Inflammatory macrophage treated with lipopolysaccharide for 4 hours (primary cell): ENCODE measurements around the gene CALR3.
"Not testable (repeated sequence)": the region's sequence is repeated elsewhere in the genome, so short reads cannot be mapped to it uniquely, and the experiment has no call there.

Source experiments
- DNase-seq: peaks from one replicate; pipeline ENCODE4 v3.0.0-alpha.2; 2020

The CALR3 gene

GRCh38 chr19:16522559-16523377, 26.8 kb upstream of the CALR3 start:
- no peak for DNase-seq

DNA sequence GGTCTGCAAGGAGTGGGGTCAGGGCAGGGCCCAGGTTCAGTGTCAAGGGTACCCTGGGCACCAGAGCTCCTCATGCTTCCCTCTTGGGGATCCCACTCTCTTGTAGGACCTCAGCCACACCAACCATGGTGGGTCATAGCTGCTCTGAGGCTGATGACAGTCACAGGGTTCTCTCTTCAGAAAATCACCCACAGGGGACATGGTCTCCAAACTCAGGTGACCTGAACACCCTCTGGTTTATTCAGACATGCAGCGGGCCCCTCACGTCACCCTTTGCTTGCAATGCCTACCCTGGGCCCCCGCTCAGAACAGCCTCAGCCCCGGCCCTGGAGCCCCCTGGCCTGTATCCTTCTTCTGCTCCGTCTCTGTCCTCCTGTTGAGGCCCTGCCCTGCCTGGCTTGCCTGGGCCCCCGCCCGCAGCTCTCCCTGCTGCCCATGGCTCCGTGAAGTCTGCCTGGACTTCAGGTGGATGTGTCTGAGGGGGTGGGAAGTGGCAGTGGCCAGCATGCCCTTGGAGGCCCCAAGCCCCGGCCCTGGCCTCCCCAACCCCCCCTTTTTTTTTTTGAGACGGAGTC, 25.8 kb upstream of the CALR3 start:
- DNase-seq, result no peak

- no peak for DNase-seq
These were observed 25.1 kb upstream of the CALR3 start for GRCh38 chr19:16520986-16521624.

DNA sequence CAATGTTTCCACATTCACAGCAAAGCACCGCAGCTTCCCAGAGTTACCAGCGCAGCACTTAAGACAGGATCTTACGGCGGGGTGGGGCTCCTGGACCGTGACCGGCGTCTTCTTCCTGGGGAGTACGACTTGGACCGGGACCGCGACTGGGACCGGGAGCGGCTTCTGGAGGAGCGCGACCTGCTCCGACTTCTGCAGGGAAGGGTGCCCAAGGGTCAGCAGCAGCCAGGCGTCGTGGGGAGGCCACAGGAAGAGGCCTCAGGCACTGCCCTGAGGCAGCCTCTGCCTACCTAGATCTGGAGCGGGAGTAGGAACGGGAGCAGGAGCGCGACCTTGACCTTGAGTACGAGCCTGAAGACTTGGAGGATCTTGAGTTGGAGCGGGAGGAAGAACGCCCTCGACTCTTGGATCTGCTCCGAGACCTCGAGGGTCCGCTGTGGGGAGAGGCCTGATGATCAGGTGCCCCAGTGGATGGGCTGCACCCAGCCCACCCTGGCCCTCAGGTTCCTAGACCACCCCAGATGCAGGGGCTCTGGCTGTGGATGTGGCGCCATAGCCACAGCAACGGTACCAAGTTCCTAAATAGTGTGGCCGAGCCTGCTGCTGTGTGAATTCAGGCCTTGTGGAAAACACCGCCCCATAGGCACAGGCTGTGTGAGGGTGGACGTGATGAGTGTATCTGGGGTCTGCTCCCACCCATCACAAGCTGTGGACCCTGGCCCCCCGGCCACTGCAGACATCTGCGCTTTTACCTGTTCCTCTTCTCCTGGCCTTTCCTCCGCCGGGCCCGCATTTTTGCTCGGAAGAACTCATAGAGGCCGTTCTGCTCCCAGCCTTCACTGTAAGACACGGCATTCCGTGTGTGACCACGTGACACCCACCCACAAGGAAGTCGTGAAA, 24.4 kb upstream of the CALR3 start:
- DNase-seq, result no peak

DNA sequence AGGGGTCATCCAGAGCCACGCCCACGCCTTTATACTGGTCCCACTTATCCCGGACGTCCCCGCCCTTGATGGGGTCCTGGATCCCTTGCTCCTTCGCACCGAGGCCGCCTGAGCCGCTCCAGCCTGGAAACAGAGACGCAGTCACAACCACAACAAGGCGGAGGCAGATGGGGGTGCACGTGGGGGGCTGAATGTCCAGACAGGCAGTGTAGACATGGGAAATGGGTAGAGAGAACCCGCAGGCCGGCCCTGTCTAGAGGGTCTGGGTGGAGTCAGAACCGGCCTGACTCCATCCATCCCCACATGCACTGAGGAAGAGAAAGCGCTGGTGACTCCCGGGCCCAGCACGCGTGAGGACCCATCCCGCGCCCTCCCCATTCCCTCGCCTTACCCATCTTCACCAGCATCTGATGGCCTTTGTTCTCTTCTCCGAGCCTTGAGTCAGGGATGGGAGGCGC, 23.3 kb upstream of the CALR3 start:
- no peak for DNase-seq

- no peak for DNase-seq
These were observed 22.7 kb upstream of the CALR3 start for GRCh38 chr19:16518483-16519229.

GRCh38 chr19:16518061-16518460, 22.1 kb upstream of the CALR3 start:
- DNase-seq, result no peak

DNA sequence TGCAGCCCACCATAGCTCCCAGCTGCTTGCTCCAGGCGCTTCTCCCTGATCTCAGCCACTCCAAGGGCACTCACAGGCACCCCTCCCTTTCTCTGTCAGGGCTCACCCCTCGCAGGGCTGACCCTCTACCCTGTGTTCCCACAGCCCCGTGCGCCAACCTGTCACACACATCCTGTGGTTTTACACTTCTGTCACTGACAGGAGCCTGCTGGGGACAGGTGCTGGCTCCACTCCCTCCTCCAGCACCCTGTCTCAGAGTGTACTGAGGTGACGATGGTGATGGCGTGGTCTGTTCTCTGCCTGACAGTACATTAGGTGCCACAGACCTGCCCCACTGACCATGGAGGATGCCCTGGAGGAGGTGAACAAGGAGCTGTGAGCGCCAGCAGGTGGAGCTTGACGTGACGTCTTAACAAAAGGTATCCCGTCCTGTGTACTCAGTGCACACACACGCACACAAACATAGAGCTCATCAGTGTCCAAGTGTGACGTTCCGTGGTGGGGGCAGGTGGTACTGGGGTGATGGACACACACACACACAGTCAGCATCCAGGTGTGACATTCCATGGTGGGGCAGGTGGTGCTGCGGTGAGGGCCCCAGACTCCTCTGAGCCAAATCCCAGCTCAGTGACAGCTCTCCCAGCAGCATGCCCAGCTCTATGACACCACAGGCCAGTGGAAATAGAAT, 21.1 kb upstream of the CALR3 start:
- DNase-seq, result no peak

DNA sequence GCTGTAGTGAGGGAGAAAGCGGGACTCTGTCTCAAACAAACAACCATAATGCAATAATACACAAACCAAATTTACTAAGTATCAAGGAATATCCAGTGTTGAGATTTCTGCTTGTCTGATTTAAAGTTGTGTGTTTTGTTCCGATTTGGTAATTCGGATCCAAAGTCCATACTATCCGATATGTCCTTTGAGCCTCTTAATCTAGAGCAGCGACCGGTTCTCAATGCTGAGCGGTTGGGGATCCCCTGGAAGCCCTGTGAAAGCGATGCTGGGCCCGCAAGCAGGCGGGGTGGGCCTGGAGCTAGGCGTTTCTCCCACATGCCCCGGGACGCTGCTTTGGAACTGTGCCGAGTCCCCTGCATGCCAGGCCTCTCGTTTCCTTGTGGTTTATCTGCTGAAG, 20.4 kb upstream of the CALR3 start:
- no peak for DNase-seq

DNA sequence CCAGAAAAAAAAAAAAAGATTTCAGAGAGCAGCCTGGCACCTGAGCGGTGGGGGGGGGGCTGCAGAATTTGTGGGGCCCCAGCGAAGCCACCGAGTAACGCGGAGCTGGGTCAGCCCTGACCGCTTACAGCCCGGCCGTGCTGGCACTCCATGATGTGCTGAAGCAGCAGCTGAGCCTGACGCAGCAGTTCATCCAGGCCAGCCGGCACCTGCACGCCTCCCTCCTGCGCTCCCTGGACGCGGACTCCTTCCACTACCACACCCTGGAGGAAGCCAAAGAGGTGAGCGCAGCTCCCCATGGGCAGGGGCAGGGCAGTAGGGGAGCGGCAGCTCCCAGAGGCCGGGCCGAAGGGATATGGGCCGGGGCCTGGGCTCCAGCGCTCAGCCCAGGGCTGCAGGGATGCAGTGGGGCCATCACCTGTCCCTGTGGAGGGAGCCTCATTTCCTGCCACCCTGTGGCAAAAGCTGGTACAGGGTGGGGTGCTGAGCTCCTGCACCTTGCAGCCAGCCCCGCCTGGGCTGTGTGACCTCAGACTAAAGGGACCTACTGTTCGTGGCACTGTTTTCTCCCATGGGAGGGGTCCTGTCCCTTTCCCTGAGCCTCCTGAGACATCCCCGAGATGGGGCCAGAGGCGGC, 18.5 kb upstream of the CALR3 start:
- no peak for DNase-seq

DNA sequence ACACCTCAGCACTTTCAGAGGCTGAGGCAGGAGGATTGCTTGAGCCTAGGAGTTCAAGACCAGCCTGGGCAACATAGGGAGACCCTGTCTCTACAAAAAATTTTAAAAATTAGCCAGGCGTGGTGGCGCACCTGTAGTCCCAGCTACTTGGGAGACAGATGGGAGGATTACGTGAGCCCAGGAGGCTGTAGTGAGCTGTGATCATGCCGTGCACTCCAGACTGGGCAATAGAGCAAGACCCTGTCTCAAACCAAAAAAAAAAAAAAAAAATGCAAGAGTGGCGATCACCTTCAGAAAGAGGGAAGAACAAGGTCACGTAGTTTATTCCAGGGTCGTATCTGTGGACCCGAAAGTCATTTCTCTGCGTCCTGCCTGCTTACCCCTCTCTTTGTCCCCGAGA, 16.6 kb upstream of the CALR3 start:
- DNase-seq, result not testable (repeated sequence)

DNA sequence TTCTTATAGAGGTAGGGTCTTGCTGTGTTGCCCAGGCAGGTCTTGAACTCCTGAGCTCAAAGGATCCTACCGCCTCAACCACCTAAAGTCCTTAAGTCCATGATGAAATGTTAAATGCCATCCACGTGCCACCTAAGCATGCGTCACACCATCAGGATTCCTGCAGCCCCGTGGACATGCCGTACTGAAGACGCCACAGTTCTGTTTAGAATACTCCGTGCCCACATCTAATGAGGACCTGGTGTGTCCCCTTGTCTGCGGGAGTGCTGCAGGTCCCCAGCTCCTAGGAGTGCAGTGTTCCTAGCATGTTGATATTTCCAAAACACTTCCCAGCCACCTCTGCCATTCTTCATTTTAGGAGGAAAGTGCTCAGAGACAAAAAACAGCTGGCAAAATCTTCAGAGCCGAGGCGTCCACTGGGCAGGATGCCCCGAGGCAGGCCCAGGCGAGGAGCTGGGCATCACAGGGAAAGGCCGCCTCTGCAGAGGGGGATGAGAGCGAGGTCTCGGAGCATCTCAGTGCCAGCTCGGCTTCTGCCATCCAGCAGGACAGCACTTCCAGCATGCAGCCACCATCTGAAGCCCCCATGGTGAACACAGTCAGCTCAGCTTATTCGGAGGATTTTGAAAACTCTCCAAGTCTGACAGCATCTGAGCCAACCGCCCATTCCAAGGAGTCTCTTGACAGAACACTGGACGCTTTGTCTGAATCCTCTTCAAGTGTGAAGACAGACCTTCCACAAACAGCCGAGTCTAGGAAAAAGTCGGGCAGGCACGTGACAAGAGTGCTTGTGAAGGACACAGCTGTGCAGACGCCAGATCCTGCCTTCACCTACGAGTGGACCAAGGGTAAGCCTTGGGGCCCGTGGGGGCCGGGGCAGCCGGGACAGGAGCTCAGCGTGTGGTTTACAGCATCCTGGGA, 13.4 kb upstream of the CALR3 start:
- no peak for DNase-seq

- no peak for DNase-seq
These were observed 12.6 kb upstream of the CALR3 start for GRCh38 chr19:16508546-16508945.

- no peak for DNase-seq
These were observed 11.0 kb upstream of the CALR3 start for GRCh38 chr19:16506961-16507360.

- not testable (repeated sequence) for DNase-seq
These were observed 10.2 kb upstream of the CALR3 start for GRCh38 chr19:16506161-16506560.

DNA sequence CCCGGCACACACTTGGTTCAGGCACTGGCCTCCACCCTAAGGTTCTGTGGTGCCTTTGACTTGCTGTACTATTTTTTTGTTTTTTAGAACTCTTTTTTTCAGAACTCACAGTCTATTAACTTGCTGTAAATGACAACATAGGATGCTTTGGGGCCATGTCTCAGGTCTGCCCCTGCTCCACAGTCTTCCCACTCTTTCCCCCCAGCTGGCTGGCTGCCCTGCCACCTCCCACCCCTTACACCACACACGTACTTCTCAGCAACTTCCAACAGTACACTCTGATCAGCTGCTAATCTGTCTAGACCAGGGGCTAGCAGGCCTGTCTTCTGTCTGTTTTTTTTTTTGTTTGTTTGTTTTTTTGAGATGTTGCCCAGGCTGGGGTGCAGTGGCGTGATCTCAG, 8.3 kb upstream of the CALR3 start:
- DNase-seq, result no peak

- no peak for DNase-seq
These were observed 1.9 kb upstream of the CALR3 start for GRCh38 chr19:16497837-16498236.

DNA sequence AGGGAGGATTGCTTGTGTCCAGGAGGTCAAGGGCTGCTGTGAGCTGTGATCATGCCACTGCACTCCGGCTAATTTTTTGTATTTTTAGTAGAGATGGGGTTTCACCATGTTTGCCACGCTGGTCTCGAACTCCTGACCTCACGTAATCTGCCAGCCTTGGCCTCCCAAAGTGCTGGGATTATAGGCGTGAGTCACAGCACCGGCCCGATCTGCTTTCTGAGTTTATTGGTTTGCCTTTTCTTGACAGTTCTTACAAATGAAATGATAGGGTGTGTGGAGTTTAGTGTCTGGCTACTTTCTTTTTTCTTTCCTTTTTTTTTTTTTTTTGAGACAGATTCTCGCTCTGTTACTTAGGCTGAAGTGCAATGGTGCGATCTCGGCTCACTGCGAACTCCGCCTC, 1.1 kb upstream of the CALR3 start:
- DNase-seq, result no peak

GRCh38 chr19:16496613-16496983, 631 bp upstream of the CALR3 start:
- DNase-seq, result no peak

DNA sequence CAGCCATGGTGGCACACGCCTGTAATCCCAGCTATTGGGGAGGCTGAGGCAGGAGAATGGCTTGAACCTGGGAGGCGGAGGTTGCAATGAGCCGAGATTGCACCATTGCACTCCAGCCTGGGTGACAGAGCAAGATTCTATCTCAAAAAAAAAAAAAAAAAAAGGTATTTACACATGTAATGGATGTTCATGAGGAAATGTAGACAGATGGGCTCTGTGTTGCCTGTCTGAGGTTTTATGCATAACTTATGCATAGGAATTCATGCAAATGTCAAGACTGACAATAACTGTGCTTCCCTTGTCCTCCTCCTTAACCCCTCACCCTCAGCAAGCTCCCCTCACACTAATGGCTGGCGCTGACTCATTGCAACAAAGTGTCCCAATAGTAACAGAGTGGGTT, 9.5 kb downstream of the CALR3 start:
- not testable (repeated sequence) for DNase-seq
